ENCODE results near the gene CEP20. TPM values are rescaled to one million over a fixed set of nuclear protein-coding genes. Genes with fewer than 3 reads are reported as not detected.

CEP20 gene
- total and polyA plus RNA-seq, 10 of the 15 experiments (the other 5 are each of a cell fraction or from before 2014, with no cell fraction given) = 33.4 to 57.8 (median 52.6) TPM

DNA sequence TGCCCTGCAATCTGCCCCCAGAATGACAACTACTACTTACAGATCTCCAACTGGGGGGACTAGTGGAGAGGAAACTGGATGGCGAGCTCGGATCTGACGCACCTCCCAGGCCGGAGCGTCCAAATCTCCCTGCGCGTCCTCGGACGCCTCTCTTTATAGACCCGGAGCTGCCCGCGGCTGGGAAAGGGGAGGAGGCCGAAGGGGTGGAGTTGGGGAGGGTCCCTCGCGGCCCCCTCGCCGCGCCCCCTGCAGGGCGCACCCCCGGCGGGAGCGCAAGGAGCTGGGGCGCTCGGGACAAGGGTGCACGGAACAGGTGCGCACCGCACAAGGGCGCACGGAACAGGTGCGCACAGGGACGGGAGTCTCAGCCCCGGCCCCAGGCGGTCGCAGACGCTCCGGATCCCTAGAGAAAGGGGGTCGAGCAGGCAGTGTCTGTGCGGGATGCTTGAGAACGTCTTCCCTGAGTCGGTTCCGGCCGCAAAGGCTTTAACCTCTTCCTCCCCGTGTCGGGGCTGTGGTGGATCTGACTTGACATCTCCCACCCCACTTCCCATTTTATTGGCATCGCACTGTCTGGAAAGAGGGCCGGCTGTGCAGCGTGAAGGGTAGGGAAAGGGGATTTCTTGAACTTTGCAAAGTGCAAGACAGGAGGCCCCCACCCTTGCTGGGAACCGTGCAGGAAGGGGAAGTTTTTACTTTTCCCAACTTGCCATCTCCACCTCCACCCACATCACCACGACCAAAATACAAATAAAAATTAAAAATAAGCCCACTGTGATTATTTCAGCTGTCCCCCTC is 31.3 kb downstream of the CEP20 start, which contains the start of gene MYH11:
MYH11 (minus strand) TSS at position 128 of the 798 bp plus-strand sequence. CDS start 18,776 bp downstream, outside the sequence.
- FAIRE-seq (no peak), ATAC-seq (no peak; the same call in 1 of the 3 replicates), DNase-seq (ENCODE audit: low read depth, low spot score) (no peak)
- Histone ChIP-seq H2AFZ (ENCODE audit: control insufficient read depth, low read depth, low read length) (no peak within 1 kb of the TSS), H3K9ac (ENCODE audit: control insufficient read depth, insufficient read depth, low read length) (no peak within 1 kb of the TSS), H3K79me2 (ENCODE audit: control insufficient read depth, insufficient read depth, low read length) (no peaks in the 10 kb centered on the region), H3K4me2 (ENCODE audit: control insufficient read depth, insufficient read depth) (peak within 1 kb of the TSS; percentile 59), H3K36me3 (ENCODE audit: control insufficient read depth in 2 of 2, insufficient read depth in 2 of 2, low read length in 1 of 2) (no peaks in the 10 kb centered on the region), H3K27me3 (replicated peaks in 1 of 2; ENCODE audit: control insufficient read depth in 2 of 2, insufficient read depth in 2 of 2, low read length in 1 of 2) (peaks cover 9 to 10% of the 10 kb centered on the region in 2 experiments), H3K4me3 (peak within 1 kb of the TSS; percentile 25), H4K20me1 (ENCODE audit: control insufficient read depth, insufficient read depth) (no peaks in the 10 kb centered on the region), H3K4me1 (ENCODE audit: control insufficient read depth, insufficient read depth, low read length) (peaks cover 18% of the 10 kb centered on the region; the same call in 1 of the 2 replicates), H3K27ac (ENCODE audit: control insufficient read depth, insufficient read depth) (no peak within 1 kb of the TSS), H3K9me3 (replicated peaks; ENCODE audit: control insufficient read depth, insufficient read depth, low read length) (no peaks in the 10 kb centered on the region)
- ChIA-PET POLR2A (no interaction called here), SMC1A (ENCODE audit: uncharacterized antibody, unreplicated experiment) (no interaction called here), CTCF (no interaction called here), RAD21 (ENCODE audit: unreplicated experiment) (no interaction called here)
- TF ChIP-seq PBX3 (IDR thresholded peaks at IDR 0.05; ENCODE audit: insufficient replicate concordance, low read depth, low read length) (no peak), NFIC (IDR thresholded peaks at IDR 0.05; ENCODE audit: low read depth, low read length) (no peak), HDGF (IDR thresholded peaks at IDR 0.05) (no peak), CREB1 (IDR thresholded peaks at IDR 0.05; ENCODE audit: low read depth) (no peak), HDAC2 (IDR thresholded peaks at IDR 0.05) (peak; percentile 92; the same call in 1 of the 2 replicates), HDAC6 (IDR thresholded peaks at IDR 0.05; ENCODE audit: unreplicated experiment) (peak; percentile 100), BMI1 (IDR thresholded peaks at IDR 0.05; ENCODE audit: borderline replicate concordance) (no peak), PML (IDR thresholded peaks at IDR 0.05; ENCODE audit: low read length) (no peak), ZBTB33 (IDR thresholded peaks at IDR 0.05) (no peak), GATAD2B (conservative IDR thresholded peaks at IDR 0.05; ENCODE audit: low read depth) (no peak), IRF4 (IDR thresholded peaks at IDR 0.05; ENCODE audit: low read depth, low read length) (no peak)
- in situ Hi-C loops (cut with MboI) (no loop called here), intact Hi-C loops (cut with micrococcal nuclease; ENCODE audit: unreplicated experiment) (no loop called here)
- BruUV-seq (replicated peaks) = no TSS peak
- WGBS (ENCODE audit: insufficient coverage, insufficient replicate concordance, low lambda C conversion rate, missing lambda C conversion rate) = 4% methylated on average over 47 of the region's 49 CpGs
